Germinal center (tissue), 1 donor: ENCODE results near the gene PLEKHM2.
A peak's percentile ranks its signal among the peaks of the same experiment; 100 is the strongest.
"Not testable (repeated sequence)": the region's sequence is repeated elsewhere in the genome, so short reads cannot be mapped to it uniquely, and the experiment has no call there.

ENCODE experiments used
- DNase-seq: peaks from one replicate; pipeline ENCODE4 v3.0.0; 2012; ENCODE audit warnings: mixed read lengths, low spot score

Gene PLEKHM2

GRCh38 chr1:15676010-15676409 lies 8.1 kb upstream of the PLEKHM2 start:
- no peak for DNase-seq

DNA sequence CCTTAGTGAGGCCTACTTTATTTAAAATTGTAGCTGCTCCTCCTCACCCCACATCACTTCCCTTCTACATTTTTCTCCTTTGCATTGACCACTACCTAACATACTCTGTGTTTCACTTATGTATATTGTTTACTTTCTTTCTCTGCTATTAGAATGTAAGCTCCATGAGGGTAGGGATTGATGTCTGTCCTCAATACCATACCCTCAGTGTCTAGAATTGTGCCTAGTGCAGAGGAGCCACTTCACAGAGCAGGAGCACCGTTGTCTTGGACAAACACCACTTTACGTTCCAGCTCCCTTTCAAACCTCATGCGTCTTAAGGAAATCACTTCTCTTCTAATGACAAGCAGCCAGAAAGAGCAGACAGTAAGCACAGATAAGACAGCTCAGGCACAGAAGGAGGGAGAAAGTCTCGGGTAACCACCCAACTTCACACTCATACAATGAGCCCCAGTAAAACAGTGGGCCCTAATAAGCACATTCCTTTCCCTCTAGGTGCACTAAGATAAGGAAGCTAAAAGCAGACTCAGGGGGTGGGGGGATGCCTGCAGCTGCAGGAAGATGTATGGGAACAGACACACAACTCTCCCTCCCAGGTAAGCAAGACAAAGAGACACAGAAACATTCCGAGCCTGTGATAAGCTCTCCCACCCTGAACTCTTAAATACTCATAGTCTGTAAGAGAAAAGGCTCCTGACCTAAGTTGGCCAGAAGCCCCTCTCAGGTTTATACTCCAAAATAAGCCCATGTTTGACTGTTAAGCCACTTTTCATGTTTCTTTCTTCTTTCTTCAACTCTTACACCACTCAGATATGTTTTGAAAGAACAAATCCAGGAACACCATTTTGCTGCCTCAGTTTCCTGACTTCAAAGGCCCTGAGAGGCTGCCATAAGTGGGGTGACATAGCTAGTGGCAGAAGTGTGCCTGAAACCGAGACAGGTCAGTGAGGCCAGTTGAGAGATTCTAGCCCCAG lies 7.1 kb upstream of the PLEKHM2 start:
- no peak for DNase-seq

DNA sequence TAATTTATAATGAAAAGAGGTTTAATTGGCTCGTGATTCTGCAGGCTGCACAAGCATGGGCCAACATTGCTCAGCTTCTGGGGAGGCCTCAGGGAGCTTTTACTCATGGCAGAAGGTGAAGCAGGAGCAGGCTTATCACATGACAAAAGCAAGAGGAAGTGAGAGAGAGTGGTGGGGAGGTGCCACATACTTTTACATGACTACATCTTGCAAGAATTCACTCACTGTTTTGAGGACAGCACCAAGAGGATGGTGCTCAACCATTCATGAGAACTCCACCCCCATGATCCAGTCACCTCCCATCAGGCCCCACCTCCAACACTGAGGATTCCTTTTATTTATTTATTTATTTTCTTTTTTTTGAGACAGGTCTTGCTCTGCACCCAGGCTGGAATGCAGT lies 5.5 kb upstream of the PLEKHM2 start:
- no peak for DNase-seq

DNA sequence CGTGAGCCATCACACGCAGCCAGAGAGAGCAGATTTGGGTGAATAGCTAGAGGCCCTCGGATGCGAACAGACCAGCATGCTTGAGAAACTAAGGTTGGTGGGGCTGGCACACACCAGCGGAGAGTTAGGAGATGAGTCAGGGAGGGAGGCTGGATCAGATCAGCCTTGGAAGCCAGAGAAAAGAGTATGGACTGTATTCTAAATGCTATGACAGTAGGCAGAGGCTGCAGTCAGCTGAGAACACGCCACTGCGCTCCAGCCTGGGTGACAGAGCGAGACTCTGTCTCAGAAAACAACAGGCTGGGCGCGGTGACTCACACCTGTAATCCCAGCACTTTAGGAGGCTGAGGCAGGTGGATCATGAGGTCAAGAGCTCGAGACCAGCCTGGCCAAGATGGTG lies 4.0 kb upstream of the PLEKHM2 start:
- DNase-seq = no peak

- DNase-seq = no peak
These were observed 3.4 kb upstream of the PLEKHM2 start for GRCh38 chr1:15680561-15681348.

DNA sequence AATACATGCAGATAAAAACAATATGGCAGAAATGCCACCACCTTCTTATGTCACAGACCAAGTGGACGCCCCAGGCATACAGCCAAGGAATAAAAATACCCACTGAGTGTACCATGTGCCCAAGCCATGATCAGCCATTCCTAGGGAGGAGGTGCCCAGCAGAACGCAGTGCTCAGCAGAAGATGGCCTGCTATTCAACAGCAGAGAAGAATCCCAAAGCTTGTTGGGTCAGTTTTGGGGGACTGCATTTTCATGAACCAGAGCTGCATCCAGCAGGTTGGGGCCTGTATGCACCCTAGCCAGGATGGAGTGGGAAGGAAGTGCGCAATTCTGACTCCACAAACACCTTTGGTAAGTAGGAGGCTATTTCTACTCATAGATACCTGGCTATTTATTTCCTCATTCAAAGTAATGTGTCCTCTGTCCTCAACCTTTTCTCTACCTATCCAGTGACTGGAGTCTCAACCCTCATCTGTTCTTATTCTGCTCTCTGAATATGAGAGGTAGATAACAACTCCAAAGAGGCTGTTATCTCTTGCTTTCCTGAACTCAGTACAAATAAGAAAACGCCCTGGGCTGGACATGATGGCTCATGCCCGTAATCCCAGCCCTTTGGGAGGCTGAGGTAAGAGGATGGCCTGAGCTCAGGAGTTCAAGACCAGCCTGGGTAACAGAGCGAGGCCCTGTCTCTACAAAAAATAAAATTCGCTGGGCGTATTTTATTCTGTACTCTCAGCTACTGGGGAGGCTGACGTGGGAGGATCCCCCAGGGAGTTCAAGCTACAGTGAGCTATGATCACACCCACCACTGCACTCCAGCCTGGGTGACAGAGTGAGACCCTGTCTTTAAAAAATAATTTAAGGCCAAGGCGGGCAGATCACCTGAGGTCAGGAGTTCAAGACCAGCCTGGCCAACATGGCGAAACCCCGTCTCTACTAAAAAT lies 2.5 kb upstream of the PLEKHM2 start:
- DNase-seq = peak; percentile 27

DNA sequence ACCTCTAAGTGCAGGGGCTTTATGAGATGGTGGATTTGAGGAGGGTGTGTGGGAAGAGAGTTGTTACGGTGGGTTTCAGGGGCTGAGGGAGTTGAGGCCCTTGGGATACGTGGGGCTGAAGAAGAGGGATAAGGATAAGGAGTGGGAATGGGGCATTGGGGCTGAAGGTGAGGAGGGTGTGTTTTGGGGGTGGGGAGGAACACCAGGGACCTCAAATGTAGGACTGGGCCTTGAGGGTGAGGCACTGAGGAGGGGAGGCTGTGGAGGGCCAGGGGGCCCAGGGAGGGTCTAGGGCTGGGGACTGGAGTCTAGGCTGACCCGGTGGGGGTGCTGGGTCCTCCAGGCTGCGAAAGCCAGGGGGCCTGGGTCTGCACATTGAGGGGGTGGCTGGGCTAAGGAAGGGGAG lies 1.2 kb upstream of the PLEKHM2 start:
- DNase-seq = no peak

DNA sequence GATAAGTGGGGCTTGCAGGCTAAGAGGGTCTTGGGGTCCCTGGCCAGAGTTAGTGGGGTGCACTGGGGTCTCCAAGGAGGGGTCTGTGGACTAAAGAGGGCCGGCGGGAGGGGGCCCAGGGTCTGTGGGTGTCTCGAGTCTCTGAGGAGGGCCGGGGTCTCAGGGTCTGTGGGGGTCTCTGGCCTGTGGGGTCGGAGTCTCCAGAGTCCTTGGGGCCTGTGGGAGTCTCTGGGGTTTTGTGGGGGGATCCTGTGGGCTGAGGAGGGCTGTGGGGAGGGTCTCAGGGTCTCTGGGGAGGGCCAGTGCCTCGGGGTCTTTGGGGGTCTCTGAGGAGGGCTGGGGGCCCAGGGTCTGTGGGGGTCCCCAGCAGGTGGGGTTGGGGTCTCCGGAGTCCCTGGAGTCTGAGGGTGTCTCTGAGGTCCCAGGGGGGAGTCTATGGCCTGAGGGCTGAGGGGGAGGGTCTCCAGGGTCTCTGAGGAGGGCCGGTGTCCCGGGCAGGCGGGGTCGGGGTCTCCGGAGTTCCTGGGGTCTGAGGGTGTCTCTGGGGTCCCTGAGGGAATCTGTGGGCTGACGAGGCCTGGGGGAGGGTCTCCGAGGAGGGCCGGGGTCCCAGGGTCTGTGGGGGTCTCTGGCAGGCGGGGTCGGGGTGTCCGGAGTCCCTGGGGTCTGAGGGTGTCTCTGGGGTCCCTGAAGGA lies 628 bp upstream of the PLEKHM2 start:
- no peak for DNase-seq

GRCh38 chr1:15684468-15685291 lies 560 bp downstream of the PLEKHM2 start:
- DNase-seq = peak; percentile 63

- no peak for DNase-seq
These were observed 1.7 kb downstream of the PLEKHM2 start for GRCh38 chr1:15685820-15686219.

GRCh38 chr1:15687446-15687845 lies 3.3 kb downstream of the PLEKHM2 start:
- DNase-seq = no peak

- DNase-seq = no peak
These were observed 6.2 kb downstream of the PLEKHM2 start for GRCh38 chr1:15690317-15690716.

GRCh38 chr1:15691434-15692032 lies 7.4 kb downstream of the PLEKHM2 start:
- no peak for DNase-seq

- DNase-seq = no peak
These were observed 8.1 kb downstream of the PLEKHM2 start for GRCh38 chr1:15692121-15692682.

DNA sequence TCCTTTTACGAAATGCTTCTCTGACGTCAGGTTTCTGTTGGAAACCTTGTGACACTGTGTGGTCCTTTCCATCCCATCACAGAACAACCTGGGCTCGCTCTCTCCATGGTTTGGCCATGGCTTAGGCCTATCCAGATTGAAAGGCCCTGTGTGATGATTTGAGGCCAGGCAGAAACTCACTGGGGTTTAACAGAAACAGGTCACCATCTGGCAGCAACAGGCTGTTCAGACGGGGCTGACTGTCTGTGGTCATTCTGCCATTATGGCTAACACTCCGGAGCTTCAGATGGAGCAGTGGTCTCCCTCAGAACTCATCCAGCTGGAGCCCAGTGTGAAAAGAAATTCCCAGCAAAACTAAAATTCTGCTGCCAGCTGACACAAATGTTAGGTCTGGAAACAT lies 9.3 kb downstream of the PLEKHM2 start:
- DNase-seq = no peak

DNA sequence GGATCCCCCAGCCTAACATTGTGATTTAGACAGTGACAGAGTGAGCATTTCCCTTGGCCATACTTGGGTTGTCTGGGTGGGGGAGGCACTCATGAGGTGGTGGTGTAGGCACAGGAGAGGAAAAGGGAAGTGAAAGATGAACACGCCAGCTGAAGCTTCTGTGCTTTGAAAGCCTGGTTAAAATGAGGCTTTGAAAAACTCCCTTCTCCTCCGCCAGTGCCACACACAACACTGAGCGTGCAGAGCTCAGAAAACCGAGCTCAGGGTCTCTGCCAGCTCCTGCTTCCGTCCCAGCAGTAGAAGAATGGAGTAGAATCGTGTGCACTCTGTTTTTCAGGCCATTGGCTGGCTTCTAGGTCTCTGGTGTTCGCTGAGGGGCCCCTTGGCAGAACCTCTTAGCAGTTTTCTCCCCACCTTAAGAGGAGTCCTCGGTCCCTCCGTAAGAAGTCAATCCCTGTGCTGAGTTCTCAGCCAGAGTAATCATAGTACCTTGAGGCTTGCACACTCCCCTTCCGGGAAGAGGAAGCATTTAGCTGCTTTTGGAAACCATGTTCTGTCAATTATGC lies 12.9 kb downstream of the PLEKHM2 start:
- DNase-seq = peak; percentile 83

DNA sequence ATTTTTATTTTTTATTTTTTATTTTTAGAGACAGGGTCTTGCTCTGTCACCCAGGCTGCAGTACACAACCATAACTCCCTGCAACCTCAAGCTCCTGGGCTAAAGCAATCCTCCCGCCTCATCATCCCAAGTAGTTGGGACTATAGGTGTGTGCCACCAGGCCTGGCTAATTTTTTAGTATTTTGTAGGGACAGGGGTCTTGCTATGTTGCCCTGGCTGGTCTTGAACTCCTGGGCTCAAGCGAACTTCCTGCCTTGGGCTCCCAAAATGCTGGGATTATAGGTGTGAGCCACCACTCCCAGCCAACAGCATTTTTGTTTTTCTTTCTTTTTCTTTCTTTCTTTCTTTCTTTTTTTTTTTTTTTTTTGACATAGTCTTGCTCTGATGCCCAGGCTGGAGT lies 14.1 kb downstream of the PLEKHM2 start:
- no peak for DNase-seq

- not testable (repeated sequence) for DNase-seq
These were observed 15.2 kb downstream of the PLEKHM2 start for GRCh38 chr1:15699321-15699720.

DNA sequence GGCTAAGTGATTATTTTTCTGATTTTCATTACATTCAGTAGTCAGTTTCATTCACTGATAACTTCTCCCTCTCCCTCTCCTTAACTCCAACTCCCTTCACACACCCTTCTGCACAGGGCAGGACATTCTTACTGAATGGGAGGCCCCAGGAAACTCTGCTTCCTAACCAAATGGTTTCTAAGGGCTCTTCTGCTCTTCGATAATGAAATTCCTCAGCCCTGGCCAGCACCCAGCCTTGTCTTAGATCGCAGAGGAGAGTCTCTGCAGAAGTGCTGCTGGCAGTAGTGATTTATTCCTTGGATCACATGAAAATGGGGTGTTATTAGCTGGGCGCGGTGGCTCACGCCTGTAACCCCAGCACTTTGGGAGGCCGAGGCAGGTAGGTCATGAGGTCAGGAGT lies 16.4 kb downstream of the PLEKHM2 start:
- no peak for DNase-seq
